OCI-LY3 (cell line): Measurements from ENCODE around the gene PLCB1.

Source experiments
- H2AFZ ChIP-seq: fragments of 200-600, 300-600 bp; shearing (Covaris generic); 2 replicates; pipeline ENCODE4 v1.6.0; 2014; ENCODE audit warnings: antibody characterized with exemption, low read depth, low read length
- H3K27ac ChIP-seq: fragments of 200-600, 300-600 bp; sonication (generic); 2 replicates; pipeline ENCODE4 v1.5.1; 2014; ENCODE audit warnings: mild to moderate bottlenecking, low read length, moderate library complexity, mixed read lengths
- H3K27me3 ChIP-seq: fragments of 200-600, 300-600 bp; sonication (generic); 2 replicates; pipeline ENCODE4 v1.6.1; 2014; ENCODE audit warnings: low read depth, low read length, mixed read lengths
- H3K36me3 ChIP-seq: fragments of 200-600, 300-600 bp; sonication (generic); replicated peaks from 2 replicates; pipeline ENCODE3; 2014; ENCODE audit warnings: low read depth, low read length, mixed read lengths
- H3K4me1 ChIP-seq: fragments of 300-600, 200-600 bp; sonication (generic); 2 replicates; pipeline ENCODE4 v1.6.1; 2014; ENCODE audit warnings: low read length, mixed read lengths
- H3K4me2 ChIP-seq: fragments of 200-600, 300-600 bp; sonication (generic); 2 replicates; pipeline ENCODE4 v1.6.1; 2014; ENCODE audit warnings: low read length, mixed read lengths
- H3K4me3 ChIP-seq: fragments of 300-600, 200-600 bp; sonication (generic); 2 replicates; pipeline ENCODE4 v1.5.1; 2014; ENCODE audit warnings: antibody characterized with exemption, mild to moderate bottlenecking, low read length, moderate library complexity
- H3K79me2 ChIP-seq: fragments of 300-600, 200-600 bp; shearing (Covaris generic); 2 replicates; pipeline ENCODE4 v1.6.1; 2014; ENCODE audit warnings: mild to moderate bottlenecking, low read length, mixed read lengths
- H3K9ac ChIP-seq: fragments of 300-600, 200-600 bp; shearing (Covaris generic); 2 replicates; pipeline ENCODE4 v1.6.0; 2014; ENCODE audit warnings: mild to moderate bottlenecking, low read length, moderate library complexity
- H3K9me3 ChIP-seq: fragments of 200-600, 300-600 bp; shearing (Covaris generic); 2 replicates; pipeline ENCODE4 v1.6.1; 2014; ENCODE audit warnings: low read length, mixed read lengths; ENCODE audit not compliant: insufficient read depth
- H4K20me1 ChIP-seq: fragments of 200-600, 300-600 bp; sonication (generic); 2 replicates; pipeline ENCODE4 v1.6.1; 2016; ENCODE audit warnings: low read length, mixed read lengths; ENCODE audit not compliant: insufficient read depth
- EZH2phosphoT487 ChIP-seq: fragments of 200-600 bp; shearing (Covaris generic); IDR thresholded peaks from 2 replicates; pipeline ENCODE4 v1.6.1; 2018; ENCODE audit warnings: antibody characterized with exemption, mixed run types, low read depth
- TF ChIP-seq, protein P1 (sequence below): fragments of 200-600, 300-600 bp; sonication (generic); IDR thresholded peaks from 2 replicates; pipeline ENCODE4 v1.5.1; 2014; ENCODE audit warnings: antibody characterized with exemption, low read length, low read depth

The PLCB1 gene

DNA sequence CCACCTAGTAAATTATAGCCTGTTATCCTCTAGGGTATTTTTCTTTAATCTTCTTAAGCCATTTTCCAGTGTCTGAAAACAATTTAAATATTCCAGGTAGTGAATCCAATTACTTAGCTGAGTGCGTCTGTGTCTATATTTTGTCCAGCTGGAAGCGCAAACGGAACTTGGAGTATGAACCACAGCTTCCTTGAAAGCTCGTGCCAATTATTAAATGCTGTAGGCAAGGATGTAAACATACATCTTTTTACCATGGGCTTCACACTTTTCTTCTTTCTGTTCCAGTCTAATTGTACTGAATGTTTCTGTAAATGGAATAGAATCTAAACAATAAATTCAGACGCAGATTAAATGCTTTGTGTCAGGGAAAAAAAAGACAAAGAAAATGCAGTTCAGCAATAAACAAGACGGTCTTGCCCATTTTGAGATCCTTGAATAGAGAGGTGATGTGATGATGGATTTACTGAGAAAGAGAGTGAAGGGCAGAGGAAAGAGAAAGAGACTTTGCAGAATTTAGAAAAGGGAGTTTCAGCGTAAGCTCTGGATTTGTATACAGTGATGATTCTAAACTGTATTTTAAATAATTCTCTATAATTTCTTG, 1.9 kb downstream of the PLCB1 start:
- TF ChIP-seq, protein P1, sequence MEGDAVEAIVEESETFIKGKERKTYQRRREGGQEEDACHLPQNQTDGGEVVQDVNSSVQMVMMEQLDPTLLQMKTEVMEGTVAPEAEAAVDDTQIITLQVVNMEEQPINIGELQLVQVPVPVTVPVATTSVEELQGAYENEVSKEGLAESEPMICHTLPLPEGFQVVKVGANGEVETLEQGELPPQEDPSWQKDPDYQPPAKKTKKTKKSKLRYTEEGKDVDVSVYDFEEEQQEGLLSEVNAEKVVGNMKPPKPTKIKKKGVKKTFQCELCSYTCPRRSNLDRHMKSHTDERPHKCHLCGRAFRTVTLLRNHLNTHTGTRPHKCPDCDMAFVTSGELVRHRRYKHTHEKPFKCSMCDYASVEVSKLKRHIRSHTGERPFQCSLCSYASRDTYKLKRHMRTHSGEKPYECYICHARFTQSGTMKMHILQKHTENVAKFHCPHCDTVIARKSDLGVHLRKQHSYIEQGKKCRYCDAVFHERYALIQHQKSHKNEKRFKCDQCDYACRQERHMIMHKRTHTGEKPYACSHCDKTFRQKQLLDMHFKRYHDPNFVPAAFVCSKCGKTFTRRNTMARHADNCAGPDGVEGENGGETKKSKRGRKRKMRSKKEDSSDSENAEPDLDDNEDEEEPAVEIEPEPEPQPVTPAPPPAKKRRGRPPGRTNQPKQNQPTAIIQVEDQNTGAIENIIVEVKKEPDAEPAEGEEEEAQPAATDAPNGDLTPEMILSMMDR: no peak
- TF ChIP-seq EZH2phosphoT487: no peak
- Histone ChIP-seq H3K4me1 (no peaks in the 10 kb centered on the region), H3K9me3 (no peaks in the 10 kb centered on the region), H3K27me3 (peaks cover 10% of the 10 kb centered on the region; the same call in 1 of the 2 replicates), H3K36me3 (no peaks in the 10 kb centered on the region), H3K27ac (no peak overlapping the region), H3K4me2 (no peak overlapping the region), H2AFZ (no peak overlapping the region), H3K79me2 (no peaks in the 10 kb centered on the region), H3K9ac (no peak overlapping the region), H4K20me1 (no peaks in the 10 kb centered on the region), H3K4me3 (no peak overlapping the region)

DNA sequence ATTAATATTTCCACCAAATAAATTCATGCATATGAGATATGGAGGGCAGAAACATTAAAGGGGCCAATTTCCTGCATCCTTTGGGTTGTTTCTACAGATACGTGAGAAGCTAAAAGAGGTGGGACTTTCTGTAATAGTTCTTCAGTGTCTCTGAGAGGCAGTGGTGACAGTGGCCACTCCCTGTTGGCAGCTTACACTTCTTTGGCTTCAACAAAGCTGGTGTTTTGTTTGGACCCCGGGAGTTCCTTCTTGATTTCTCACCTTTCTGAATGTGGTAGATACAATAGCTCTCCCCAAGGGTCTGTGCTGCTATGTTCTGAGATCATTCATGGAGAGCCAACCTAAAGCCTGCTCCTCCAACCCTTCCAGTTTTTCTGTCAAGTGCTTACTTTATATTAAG, 7.8 kb downstream of the PLCB1 start:
- Histone ChIP-seq H3K9ac (no peak overlapping the region), H3K79me2 (no peaks in the 10 kb centered on the region), H3K27me3 (peaks cover 16% of the 10 kb centered on the region), H3K4me2 (no peak overlapping the region), H3K9me3 (no peaks in the 10 kb centered on the region), H3K27ac (no peak overlapping the region), H4K20me1 (no peaks in the 10 kb centered on the region), H3K4me3 (no peak overlapping the region), H3K36me3 (no peaks in the 10 kb centered on the region), H2AFZ (no peak overlapping the region), H3K4me1 (no peaks in the 10 kb centered on the region)
- no peak for TF ChIP-seq EZH2phosphoT487
- TF ChIP-seq, protein P1: no peak

DNA sequence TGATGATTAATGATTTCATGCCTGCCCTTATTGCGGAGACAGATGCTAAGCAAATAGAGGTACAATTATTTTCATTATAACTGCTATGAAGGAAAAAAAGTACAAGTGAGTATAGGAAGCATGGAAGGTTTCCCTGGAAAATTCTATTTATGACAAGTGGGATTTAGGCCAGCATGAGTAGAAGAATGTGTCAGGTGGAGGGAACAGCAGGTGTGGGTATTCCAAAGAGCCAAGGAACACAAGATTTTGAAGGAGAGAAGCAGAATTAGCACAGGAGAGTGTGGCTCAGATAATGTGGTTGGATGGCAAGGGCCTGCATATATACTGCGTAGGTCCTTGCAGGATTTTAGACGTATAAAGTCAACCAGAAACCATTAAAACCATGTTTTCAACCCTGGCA, 11.4 kb downstream of the PLCB1 start:
- Histone ChIP-seq H3K27me3 (peaks cover 14% of the 10 kb centered on the region), H2AFZ (no peak overlapping the region), H4K20me1 (no peaks in the 10 kb centered on the region), H3K27ac (no peak overlapping the region), H3K4me3 (no peak overlapping the region), H3K36me3 (no peaks in the 10 kb centered on the region), H3K79me2 (no peaks in the 10 kb centered on the region), H3K4me2 (no peak overlapping the region), H3K9me3 (no peaks in the 10 kb centered on the region), H3K4me1 (no peaks in the 10 kb centered on the region), H3K9ac (no peak overlapping the region)
- TF ChIP-seq, protein P1: no peak
- no peak for TF ChIP-seq EZH2phosphoT487

DNA sequence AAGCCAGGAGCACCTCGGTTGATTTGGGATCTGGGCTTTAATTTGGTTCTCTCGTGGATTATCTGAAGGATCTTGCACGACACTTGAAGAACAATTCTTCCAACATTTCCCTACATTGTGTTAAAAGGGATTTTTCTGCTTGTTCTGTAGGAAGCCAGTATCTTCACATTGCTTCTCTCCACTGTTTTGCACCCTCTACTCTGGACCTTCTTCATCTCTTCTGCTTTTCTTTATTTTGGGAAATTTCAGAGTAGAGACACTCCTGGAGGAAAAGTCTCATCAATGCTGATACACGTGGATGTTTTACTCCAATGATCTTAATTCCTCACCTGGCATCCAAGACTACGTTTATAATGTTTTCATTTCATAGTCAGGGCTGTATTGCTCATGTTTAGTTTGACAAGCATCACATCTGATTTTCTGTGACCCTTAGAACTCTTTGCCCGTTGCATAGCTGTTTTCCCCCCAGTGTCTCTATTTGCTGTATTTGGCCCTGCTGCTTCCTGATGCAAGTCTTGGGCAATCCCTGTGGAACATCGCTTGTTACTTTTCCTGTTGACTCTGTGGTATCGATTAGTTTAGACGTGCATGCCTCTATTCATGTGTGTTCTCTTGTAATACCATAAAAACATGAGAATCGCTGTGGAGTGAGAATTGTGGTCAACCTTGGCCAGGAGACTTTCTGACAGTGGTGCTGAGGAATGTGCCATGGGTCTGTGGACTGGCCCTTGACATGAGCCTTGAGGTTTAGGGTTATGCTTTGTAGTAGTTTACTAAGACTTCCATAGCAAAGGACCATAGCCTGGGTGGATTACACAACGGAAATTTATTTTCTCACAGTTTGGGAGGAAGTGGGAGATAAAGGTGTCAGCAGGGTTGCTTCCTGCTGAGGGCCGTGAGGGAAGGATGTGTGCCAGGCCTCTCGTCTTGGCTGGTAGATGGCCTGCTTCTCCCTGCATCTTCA, 12.5 kb downstream of the PLCB1 start:
- Histone ChIP-seq H3K27ac (no peak overlapping the region), H3K4me1 (no peaks in the 10 kb centered on the region), H3K4me2 (no peak overlapping the region)

More for the DNA sequence above, 12.5 kb downstream of the PLCB1 start:
- peaks cover 14% of the 10 kb centered on the region for H3K27me3 ChIP-seq
- H4K20me1 ChIP-seq: no peaks in the 10 kb centered on the region
- TF ChIP-seq, protein P1: no peak
- no peak for TF ChIP-seq EZH2phosphoT487
- no peak overlapping the region for H3K4me3 ChIP-seq
- no peaks in the 10 kb centered on the region for H3K79me2 ChIP-seq
- no peak overlapping the region for H3K9ac ChIP-seq
- H3K9me3 ChIP-seq: no peaks in the 10 kb centered on the region
- no peaks in the 10 kb centered on the region for H3K36me3 ChIP-seq
- H2AFZ ChIP-seq: no peak overlapping the region
